Lower leg skin (tissue), 3 donors: ENCODE data around the gene OTOP1.
"Not testable (repeated sequence)": the region's sequence is repeated elsewhere in the genome, so short reads cannot be mapped to it uniquely, and the experiment has no call there.

Experiments used
- CTCF ChIP-seq, 3 donors: fragments of 450-650 bp; IDR thresholded peaks; one replicate each; pipeline ENCODE4 v1.5.1; 2016; ENCODE audit warnings: antibody characterized with exemption in 3 of 3, mild to moderate bottlenecking in 3 of 3, moderate library complexity in 2 of 3
- POLR2A ChIP-seq, 2 donors: fragments of 450-650 bp; IDR thresholded peaks; one replicate each; pipeline ENCODE4 v1.6.1; 2016 to 2017; ENCODE audit warnings: antibody characterized with exemption in 2 of 2, mild to moderate bottlenecking in 1 of 2, moderate library complexity in 1 of 2

DNA sequence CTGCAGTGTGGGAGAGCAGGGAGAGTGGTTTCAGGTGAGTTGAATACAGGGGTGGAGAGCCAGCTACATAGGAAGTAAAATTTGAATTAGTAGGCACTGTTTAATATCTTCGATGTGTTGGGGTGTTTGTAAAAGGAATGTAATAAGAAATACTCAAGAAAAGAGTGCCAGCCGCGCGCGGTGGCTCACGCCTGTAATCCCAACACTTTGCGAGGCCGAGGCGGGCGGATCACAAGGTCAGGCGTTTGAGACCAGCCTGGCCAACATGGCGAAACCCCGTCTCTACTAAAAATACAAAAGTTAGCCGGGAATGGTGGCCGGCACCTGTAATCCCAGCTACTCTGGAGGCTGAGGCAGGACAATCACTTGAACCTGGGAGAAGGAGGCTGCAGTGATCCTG, 22.6 kb upstream of the OTOP1 start:
- TF ChIP-seq POLR2A, CTCF (IDR thresholded peaks at IDR 0.05): not testable (repeated sequence)
